HFF-Myc (cell line): ENCODE data around the gene NPAT.
"Not testable (repeated sequence)": the region's sequence is repeated elsewhere in the genome, so short reads cannot be mapped to it uniquely, and the experiment has no call there.

ENCODE experiments used
- DNase-seq: peaks from one replicate; pipeline ENCODE4 v3.0.0-alpha.2; 2011; ENCODE audit warnings: low read depth; ENCODE audit errors: extremely low read depth
- H3K4me3 ChIP-seq: replicated peaks from 2 replicates; pipeline ENCODE4 v1.5.1; 2011; ENCODE audit warnings: low read depth, mild to moderate bottlenecking, control low read depth, low read length
- CTCF ChIP-seq: IDR thresholded peaks from 2 replicates; pipeline ENCODE4 v1.5.1; 2012; ENCODE audit warnings: mild to moderate bottlenecking, low read depth, low read length, control low read depth; ENCODE audit errors: missing control alignments

NPAT gene

DNA sequence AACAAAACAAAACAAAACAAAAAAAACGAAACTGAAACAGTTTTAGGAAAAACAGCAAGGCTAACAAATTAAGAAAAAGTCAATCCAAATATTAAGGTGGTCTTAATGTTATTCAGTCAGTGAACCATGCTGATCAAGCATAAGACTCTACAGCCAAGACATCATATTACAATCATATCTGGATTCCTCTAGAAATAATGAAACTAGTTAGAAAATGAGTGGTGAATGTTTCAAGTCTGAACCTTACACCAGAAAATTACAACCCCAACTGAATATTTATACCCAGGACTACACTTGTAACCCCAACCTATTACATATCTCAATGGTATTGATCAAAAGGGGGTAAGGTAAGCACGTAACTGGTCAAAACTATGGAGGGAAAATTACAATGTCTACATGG is 52.3 kb downstream of the NPAT start:
- no peak for TF ChIP-seq CTCF
- no peak for DNase-seq
- no peak overlapping the region for H3K4me3 ChIP-seq

DNA sequence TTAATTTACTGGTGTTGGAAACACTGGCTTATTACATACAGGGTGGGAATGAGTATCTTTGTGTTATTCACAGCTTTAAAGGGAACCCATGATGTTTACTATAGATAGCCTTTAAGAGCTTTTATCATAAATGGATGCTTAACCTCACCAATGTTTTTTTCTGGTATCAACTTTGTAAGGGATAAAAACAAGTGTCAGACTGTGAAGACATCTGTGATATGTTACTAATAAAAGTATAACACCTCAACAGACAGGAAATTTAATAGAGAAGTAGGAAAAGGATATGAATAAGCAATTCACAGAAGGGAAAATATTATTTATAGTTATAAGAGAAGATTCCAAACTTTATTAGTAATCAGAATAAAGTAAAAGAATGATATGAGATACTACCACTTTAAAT is 54.8 kb downstream of the NPAT start:
- no peak for DNase-seq
- no peak for TF ChIP-seq CTCF

GRCh38 chr11:108162878-108163277 is 59.6 kb downstream of the NPAT start:
- DNase-seq = not testable (repeated sequence)

More for the DNA sequence above, 54.8 kb downstream of the NPAT start:
- no peak overlapping the region for H3K4me3 ChIP-seq

GRCh38 chr11:108160970-108161566 is 61.4 kb downstream of the NPAT start:
- no peak overlapping the region for H3K4me3 ChIP-seq
- no peak for DNase-seq
- TF ChIP-seq CTCF = no peak

More at GRCh38 chr11:108162878-108163277, 59.6 kb downstream of the NPAT start:
- not testable (repeated sequence) for H3K4me3 ChIP-seq

DNA sequence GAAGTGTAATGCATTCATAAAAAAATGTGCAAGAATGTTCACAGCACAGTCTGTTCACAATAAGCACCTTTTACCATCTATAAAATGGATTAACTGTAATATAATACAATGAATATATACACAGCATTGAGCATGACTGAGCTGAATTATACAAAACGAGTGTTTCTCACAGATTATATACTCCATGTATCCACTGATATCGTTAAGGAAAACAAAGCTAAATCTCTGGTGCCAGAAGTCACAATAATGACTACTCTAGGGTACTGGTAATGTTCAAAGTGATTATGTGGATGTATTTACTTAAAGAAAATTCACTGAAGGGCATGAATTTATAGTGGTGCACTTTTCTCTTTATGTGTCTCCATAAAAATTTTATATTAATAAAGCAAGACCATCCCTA is 67.8 kb downstream of the NPAT start:
- no peak for TF ChIP-seq CTCF
- no peak overlapping the region for H3K4me3 ChIP-seq
- no peak for DNase-seq

DNA sequence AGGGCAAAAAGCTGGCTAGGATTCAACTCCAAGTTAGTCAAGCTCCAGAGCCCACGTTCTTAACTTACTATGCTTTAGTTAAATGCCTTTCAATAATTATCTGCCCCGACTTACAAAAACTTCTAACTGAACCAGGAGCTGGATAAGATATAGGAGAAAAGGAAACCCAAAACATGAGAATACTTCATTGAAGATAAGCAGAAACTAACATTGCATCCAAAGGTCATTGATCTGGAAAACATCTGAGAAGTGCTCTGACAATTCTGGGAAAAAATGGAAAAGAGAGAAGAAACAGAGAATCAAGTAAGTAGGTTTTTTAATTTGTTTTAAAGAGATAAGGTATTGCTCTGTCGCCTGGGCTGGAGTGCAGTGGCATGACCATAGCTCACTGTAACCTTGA is 73.9 kb downstream of the NPAT start:
- no peak overlapping the region for H3K4me3 ChIP-seq
- DNase-seq = no peak
- no peak for TF ChIP-seq CTCF

GRCh38 chr11:108147150-108147549 is 75.3 kb downstream of the NPAT start:
- DNase-seq = no peak
- no peak overlapping the region for H3K4me3 ChIP-seq
- no peak for TF ChIP-seq CTCF
